HG02623 (cell line): ENCODE results near the gene TBC1D8B.

Experiments
- ATAC-seq: cut with Tn5 transposase; IDR thresholded peaks from one replicate; pipeline ENCODE4 v1.9.1; 2021; ENCODE audit warnings: moderate library complexity; ENCODE audit not compliant: unreplicated experiment

TBC1D8B gene

GRCh38 chrX:106897259-106897658 is 94.8 kb downstream of the TBC1D8B start:
- ATAC-seq, result no peak

GRCh38 chrX:106898462-106898861 is 96.0 kb downstream of the TBC1D8B start:
- ATAC-seq, result peak; percentile 71

- no peak for ATAC-seq
These were observed 96.8 kb downstream of the TBC1D8B start for GRCh38 chrX:106899276-106899675.

- no peak for ATAC-seq
These were observed 97.4 kb downstream of the TBC1D8B start for GRCh38 chrX:106899841-106900240.

GRCh38 chrX:106901341-106901740 is 98.9 kb downstream of the TBC1D8B start:
- ATAC-seq, result no peak

GRCh38 chrX:106901781-106902219 is 99.3 kb downstream of the TBC1D8B start:
- ATAC-seq, result no peak

GRCh38 chrX:106902684-106903083 is 100.2 kb downstream of the TBC1D8B start:
- ATAC-seq, result no peak

- ATAC-seq, result no peak
These were observed 100.9 kb downstream of the TBC1D8B start, which contains the start of gene RIPPLY1 for GRCh38 chrX:106903291-106903824. Gene RIPPLY1, minus strand, starts transcription at chrX:106903341. Its CDS starts 54 bp downstream, at chrX:106903287.

GRCh38 chrX:106903856-106904528 is 101.5 kb downstream of the TBC1D8B start:
- no peak for ATAC-seq

- ATAC-seq, result no peak
These were observed 102.7 kb downstream of the TBC1D8B start for GRCh38 chrX:106905064-106905708.

GRCh38 chrX:106906361-106906760 is 103.9 kb downstream of the TBC1D8B start:
- no peak for ATAC-seq

- no peak for ATAC-seq
These were observed 110.4 kb downstream of the TBC1D8B start for GRCh38 chrX:106912864-106913263.

GRCh38 chrX:106917830-106918500 is 115.5 kb downstream of the TBC1D8B start:
- ATAC-seq, result no peak

- no peak for ATAC-seq
These were observed 117.5 kb downstream of the TBC1D8B start, which contains the start of gene CLDN2 for GRCh38 chrX:106919932-106920452. Gene CLDN2, plus strand, starts transcription at chrX:106920402. Its CDS starts 7,827 bp downstream, at chrX:106928229.

GRCh38 chrX:106921637-106922036 is 119.2 kb downstream of the TBC1D8B start:
- ATAC-seq, result no peak
